Measurements from ENCODE around the gene RAB3IL1. TPM values are rescaled to one million over a fixed set of nuclear protein-coding genes. Genes with fewer than 3 reads are reported as not detected.

Gene RAB3IL1
- total RNA-seq, 2 experiments from 2014 or later: not detected

GRCh38 chr11:61851900-61852295, 65.5 kb downstream of the RAB3IL1 start:
- H3K4me1 Mint-ChIP-seq (ENCODE audit: low read depth): no peaks in the 10 kb centered on the region
- no peak overlapping the region for H3K27ac Mint-ChIP-seq
- ChIA-PET POLR2A (no interaction called here), CTCF (no interaction called here)
- no peak for TF ChIP-seq CTCF (IDR thresholded peaks at IDR 0.05)
- no peak overlapping the region for H3K4me3 Mint-ChIP-seq
- H3K9me3 Mint-ChIP-seq: no peaks in the 10 kb centered on the region
- intact Hi-C loops (cut with micrococcal nuclease): no loop called here
- peaks cover 28% of the 10 kb centered on the region for H3K36me3 Mint-ChIP-seq (ENCODE audit: low read depth)
- DNase-seq: no peak
- H3K27me3 Mint-ChIP-seq: no peaks in the 10 kb centered on the region
- no peak for ATAC-seq

DNA sequence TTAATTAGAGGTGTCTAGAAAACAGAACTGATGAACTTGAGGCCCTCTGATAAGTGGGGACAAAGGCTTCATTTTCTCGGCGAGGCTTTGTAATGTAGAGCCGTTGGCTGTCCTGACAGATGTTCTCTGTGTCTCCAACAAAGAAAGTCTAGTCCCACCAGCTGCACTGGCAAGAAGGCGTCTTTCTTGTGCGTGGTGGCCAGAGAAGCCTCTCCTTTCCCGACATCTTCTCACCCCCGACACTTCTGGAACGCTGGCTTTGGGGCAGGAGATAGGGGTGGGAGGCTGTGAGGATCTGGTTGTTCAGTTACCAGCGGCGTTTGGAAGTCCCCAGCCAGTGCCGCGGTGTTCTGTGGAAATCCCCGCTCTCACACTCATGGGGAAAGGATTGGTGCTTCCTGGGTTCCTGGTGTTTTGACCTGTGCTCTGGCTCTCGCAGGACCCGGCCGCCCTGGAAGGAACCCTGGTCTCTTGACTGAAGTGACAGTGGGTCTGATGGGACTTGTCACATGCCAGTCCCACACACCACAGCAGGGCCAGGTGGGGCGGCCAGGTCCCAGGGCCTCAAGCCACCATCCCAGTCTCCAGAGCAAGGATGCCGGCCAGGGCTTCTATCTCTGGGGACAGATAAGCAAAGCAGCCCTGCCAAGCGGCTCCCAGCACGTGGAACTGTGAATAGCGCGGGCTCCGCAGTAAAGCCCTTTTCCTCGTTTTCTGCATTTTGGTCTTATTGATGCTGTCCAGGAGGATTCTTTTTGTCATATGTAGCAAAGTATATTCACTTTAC, 66.1 kb downstream of the RAB3IL1 start:
- CTCF ChIA-PET: no interaction called here
- TF ChIP-seq CTCF (IDR thresholded peaks at IDR 0.05): no peak
- no peak for DNase-seq
- Mint-ChIP-seq H3K36me3 (ENCODE audit: low read depth) (peaks cover 29% of the 10 kb centered on the region), H3K27ac (no peak overlapping the region), H3K9me3 (no peaks in the 10 kb centered on the region), H3K27me3 (no peaks in the 10 kb centered on the region), H3K4me1 (ENCODE audit: low read depth) (no peaks in the 10 kb centered on the region), H3K4me3 (no peak overlapping the region)
- no peak for ATAC-seq
- intact Hi-C loops (cut with micrococcal nuclease): no loop called here
- POLR2A ChIA-PET: interaction anchor here (0.7 kb wide), 1 partner anchor 10 kb away, joined by 3 read pairs; no protein-coding TSS in a partner anchor

DNA sequence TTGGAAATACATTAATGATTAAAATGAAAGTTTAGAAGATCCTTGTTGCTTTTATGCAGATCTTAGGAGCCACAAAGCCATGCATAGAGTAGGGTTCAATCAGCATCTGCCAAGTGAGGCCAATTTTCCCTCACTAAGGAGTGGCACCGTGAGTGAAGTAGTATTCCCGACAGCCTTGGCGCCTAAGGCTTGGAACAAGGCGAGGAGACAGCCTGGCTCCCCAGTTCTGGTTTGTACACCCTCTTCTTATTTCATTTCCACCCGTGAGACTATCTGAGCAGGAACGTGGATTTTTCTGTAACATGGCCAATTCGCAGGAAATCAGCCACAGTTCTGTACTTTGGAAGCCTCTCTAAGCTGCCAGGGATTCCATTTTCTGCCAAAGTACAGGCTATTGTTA, 66.7 kb downstream of the RAB3IL1 start:
- ChIA-PET CTCF (no interaction called here), POLR2A (interaction anchor here (0.7 kb wide), 1 partner anchor 10 kb away, joined by 3 read pairs; no protein-coding TSS in a partner anchor)
- no peaks in the 10 kb centered on the region for H3K27me3 Mint-ChIP-seq
- ATAC-seq: no peak
- H3K4me1 Mint-ChIP-seq (ENCODE audit: low read depth): no peaks in the 10 kb centered on the region
- no peak for DNase-seq
- no peak for TF ChIP-seq CTCF (IDR thresholded peaks at IDR 0.05)
- intact Hi-C loops (cut with micrococcal nuclease): no loop called here
- peaks cover 32% of the 10 kb centered on the region for H3K36me3 Mint-ChIP-seq (ENCODE audit: low read depth)
- H3K27ac Mint-ChIP-seq: no peak overlapping the region
- H3K4me3 Mint-ChIP-seq: no peak overlapping the region
- H3K9me3 Mint-ChIP-seq: no peaks in the 10 kb centered on the region

- DNase-seq: no peak
- ATAC-seq: no peak
- peaks cover 35% of the 10 kb centered on the region for H3K36me3 Mint-ChIP-seq (ENCODE audit: low read depth)
- no peak overlapping the region for H3K27ac Mint-ChIP-seq
- POLR2A ChIA-PET: interaction anchor here (1.2 to 1.4 kb wide), 2 partner anchors 20 to 52 kb away, joined by 3 to 4 read pairs; no protein-coding TSS in a partner anchor
- TF ChIP-seq CTCF (IDR thresholded peaks at IDR 0.05): no peak
- no peaks in the 10 kb centered on the region for H3K4me1 Mint-ChIP-seq (ENCODE audit: low read depth)
- intact Hi-C loops (cut with micrococcal nuclease): no loop called here
- H3K27me3 Mint-ChIP-seq: no peaks in the 10 kb centered on the region
- no peaks in the 10 kb centered on the region for H3K9me3 Mint-ChIP-seq
- CTCF ChIA-PET: interaction anchor here (1.0 to 1.4 kb wide), 2 partner anchors 22 to 52 kb away, joined by 3 read pairs; no protein-coding TSS in a partner anchor
- H3K4me3 Mint-ChIP-seq: no peak overlapping the region
Measured at GRCh38 chr11:61848631-61849030, 68.7 kb downstream of the RAB3IL1 start.

GRCh38 chr11:61847914-61848581, 69.3 kb downstream of the RAB3IL1 start:
- H3K9me3 Mint-ChIP-seq: no peaks in the 10 kb centered on the region
- ChIA-PET CTCF (interaction anchor here (1.0 to 1.4 kb wide), 2 partner anchors 22 to 51 kb away, joined by 3 read pairs; no protein-coding TSS in a partner anchor), POLR2A (interaction anchor here (0.8 to 1.4 kb wide), 2 partner anchors 51 to 302 kb away, joined by 3 to 4 read pairs; no protein-coding TSS in a partner anchor)
- DNase-seq (no peak), ATAC-seq (no peak)
- intact Hi-C loops (cut with micrococcal nuclease): no loop called here
- TF ChIP-seq CTCF (IDR thresholded peaks at IDR 0.05): no peak
- H3K27ac Mint-ChIP-seq: no peak overlapping the region
- no peaks in the 10 kb centered on the region for H3K4me1 Mint-ChIP-seq (ENCODE audit: low read depth)
- H3K27me3 Mint-ChIP-seq: no peaks in the 10 kb centered on the region
- H3K4me3 Mint-ChIP-seq: no peak overlapping the region
- H3K36me3 Mint-ChIP-seq (ENCODE audit: low read depth): peaks cover 40% of the 10 kb centered on the region
